C1 segment of cervical spinal cord (tissue), 14 donors: Measurements from ENCODE around the gene CFL1.

Source experiments
- DNase-seq, 14 donors: peaks; one replicate each; lab custom pipeline; 2025; lab: John Stamatoyannopoulos, UW

Gene CFL1

DNA sequence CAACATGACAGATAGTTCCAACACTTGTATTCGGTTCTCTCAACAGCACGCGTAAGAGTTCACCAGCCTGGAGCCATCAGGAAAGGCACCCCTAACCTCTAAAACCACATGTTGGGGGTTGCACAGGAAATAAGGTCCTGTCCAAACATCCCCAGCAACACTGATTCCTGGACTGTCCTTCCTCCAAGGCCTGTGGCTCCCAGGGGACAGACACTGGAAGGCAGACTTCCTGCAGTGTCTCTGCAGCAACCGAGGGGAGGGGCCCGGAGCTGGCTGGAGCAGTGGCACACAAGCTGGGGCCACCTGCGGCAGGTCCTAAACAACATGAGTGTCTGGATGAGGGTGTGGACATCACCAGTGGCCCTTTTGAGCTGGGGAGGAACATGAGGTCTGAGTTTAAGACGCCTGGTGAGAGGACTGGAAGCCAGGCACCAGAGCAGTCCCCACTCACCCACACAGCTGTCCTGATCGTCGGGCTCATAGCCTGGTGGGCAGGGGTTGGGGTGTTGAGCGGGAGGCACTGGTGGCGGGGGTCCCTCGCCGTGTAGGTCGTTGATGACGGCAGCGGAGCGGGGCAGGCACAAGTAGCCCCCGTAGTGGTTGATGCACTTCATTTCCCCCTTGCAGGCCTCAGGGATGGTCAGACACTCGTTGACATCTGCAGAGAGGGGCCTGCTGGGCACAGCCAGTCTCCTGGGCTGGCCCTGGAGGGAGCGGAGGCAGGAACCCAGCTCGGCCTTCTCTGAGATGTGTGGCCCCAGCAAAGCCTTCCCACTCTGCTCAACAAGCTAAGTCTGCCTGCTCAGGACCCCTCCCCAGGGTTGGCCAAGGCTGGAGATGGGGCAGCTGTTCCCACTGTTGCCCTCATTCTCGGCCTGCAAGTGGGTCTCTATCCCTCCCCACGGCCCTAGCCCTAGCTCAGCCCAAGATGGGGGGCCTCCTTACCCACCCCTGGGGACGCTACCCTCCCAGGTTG lies 13.0 kb upstream of the CFL1 start:
- no peak for DNase-seq

- no peak for DNase-seq
Observed at GRCh38 chr11:65870307-65870658, 12.3 kb upstream of the CFL1 start.

DNA sequence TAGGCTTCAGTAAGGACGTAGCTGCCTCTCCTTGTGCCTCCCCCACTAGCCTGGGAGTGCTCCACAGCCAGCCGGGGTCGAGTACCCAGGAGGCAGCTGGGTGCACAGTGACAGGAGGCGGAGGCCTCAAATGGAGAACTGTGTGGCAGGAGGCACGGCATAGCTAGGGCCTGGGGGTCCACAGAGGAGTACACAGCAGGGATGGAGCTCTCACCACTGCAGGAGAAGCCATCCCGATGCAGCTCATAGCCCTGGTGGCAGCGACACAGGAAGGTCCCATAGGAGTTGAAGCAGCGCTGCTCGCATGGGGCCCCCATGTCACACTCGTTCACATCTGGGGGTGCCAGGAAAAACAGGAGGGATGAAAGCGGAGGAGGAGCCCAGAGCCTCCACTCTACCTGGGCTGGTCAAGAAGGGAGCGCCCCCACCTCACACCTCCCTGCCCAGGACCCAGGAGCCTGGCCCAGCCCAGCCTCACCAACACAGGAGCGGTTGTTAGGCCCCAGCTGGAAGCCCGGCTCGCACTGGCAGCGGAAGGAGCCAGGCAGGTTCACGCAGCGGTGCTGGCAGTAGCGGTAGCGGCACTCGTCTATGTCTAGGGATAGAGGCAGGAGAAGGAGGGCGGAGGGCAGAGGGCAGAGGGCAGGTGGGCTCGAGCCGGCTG lies 11.8 kb upstream of the CFL1 start:
- no peak for DNase-seq

- no peak for DNase-seq
Observed at GRCh38 chr11:65868907-65869306, 10.9 kb upstream of the CFL1 start.

GRCh38 chr11:65868076-65868667 lies 10.2 kb upstream of the CFL1 start:
- DNase-seq: peak in 3 of 14 donors; percentile 23 to 56 (median 24)

GRCh38 chr11:65867284-65868071 lies 9.5 kb upstream of the CFL1 start:
- DNase-seq: no peak

DNA sequence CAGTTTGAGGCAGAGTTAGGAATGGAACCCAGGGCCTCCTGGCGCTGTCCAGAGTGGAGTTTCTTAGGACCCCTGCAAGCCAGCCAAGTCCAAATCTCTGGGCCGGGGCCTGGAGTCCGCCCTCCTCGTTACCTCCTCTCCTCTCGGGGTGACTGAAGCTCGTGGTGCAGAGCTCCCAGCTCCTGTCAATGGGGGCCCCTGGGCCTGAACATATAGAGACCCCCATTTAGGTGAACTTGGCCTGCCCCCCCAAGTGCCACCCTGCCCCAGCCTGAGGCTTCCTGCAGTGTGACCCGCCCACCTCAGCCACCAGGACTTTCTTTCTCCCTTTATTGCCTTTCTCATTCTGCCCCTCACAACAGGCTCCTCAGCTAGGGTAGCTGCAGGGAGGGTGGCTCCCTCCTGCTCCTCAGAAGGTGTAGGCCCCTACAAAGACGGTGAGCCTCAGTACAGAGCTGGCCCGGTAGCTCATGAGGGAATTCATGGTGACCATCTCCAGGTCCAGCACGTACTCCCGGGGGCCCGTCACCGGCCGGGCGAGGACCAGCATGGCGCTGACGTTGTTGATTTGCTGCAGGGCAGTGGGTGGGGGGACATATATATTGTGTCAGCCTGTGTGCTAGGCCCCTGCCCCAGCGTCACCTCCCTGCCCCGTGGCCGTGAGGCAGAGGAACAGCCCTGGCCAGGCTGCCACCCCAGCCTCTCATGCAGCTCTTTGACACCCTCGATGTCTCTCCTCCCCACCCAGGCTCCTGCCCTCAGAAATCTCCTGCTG lies 8.7 kb upstream of the CFL1 start:
- DNase-seq: no peak

DNA sequence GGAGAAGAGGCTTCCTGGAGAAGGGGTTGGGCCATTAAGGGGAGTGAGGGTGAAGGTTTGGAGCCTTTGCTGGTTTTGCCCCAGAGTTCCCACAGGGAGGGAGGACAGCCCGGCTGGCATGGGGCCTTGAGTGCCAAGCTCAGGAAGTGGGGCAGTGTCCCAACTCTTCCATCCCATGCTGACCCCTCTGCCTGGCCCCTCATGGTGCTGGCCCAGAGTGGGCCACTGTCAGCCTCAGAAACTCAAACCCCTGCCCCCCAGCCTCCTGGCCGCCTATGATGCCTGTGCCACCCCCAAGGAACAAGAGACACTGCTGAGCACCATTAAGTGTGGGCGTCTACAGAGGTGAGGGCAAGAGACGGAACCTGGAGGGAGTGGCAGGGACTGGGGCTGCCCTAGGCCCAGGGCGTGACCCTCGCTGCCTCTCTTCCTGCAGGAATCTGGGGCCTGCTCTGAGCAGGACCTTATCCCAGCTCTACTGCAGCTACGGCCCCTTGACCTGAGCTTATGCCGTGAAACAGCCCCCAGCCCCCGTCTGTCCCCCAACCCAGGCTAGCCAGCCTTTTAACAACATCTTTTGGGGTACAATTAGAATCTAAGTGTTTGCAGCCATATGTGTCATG lies 7.7 kb upstream of the CFL1 start:
- no peak for DNase-seq

DNA sequence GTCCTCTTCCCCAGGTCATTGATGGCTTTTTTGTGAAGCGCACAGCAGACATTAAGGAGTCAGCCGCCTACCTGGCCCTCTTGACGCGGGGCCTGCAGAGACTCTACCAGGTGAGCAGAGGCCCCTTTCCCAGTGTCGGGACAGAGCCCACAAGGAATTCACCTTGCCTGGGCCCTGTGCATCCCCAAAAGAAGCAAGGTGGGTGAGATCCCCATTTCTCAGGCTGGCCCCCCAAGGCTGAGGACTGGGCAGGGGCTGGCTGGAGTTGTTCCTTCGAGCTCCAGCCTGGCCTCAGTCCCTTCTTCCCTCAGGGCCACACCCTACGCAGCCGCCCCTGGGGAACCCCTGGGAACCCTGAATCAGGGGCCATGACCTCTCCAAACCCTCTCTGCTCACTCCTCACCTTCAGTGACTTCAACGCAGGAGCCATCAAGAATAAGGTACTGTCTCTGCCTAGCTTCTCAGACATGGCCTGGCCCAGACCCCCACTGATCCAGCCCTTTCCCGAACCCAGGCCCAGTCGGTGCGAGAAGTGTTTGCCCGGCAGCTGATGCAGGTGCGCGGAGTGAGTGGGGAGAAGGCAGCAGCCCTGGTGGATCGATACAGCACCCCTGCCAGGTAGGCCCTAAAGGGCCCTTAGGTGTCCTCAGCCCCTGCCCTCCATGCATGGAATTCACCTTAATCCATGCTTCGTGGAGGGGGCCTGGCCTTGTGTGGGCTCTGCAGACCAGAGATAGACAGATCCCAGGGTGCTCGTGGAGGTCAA lies 6.9 kb upstream of the CFL1 start:
- no peak for DNase-seq

DNA sequence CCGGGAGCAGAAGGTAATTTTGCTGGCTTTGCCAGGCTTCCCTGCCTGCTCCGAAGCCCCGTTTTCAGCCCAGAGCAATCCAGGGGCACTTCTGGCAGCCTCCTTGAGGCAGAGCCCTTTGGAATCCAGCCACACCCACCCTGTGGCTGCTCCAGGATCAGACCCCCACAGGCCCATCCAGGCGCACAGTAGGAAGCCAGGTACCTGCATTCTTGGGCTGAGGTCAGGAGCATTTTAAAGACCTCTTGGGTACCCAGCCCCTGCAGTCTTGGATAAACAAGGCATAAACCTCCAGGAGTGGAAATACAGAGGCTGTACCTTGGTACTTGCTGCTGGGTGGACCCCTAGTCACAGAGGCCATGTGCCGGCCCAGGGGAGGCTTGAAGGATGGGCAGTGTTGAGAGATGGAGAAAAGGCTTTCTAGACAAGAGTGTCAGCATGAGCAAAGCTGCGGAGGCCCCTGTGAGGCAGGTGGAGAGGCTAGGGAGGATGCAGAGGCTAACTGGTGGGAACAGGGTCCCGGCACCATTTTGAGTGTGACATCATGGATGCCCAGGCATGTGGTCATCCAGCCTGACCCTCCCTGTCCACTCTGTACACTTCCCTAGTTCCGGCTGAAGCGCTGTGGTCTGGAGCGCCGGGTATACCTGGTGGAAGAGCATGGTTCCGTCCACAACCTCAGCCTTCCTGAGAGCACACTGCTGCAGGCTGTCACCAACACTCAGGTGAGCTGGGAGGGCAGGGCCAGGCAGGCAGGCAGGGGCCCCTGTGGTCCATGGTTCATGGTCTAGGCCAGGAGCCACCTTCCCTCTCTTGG lies 6.1 kb upstream of the CFL1 start:
- no peak for DNase-seq

GRCh38 chr11:65862941-65863888 lies 5.2 kb upstream of the CFL1 start:
- no peak for DNase-seq

GRCh38 chr11:65862191-65862735 lies 4.3 kb upstream of the CFL1 start:
- no peak for DNase-seq

DNA sequence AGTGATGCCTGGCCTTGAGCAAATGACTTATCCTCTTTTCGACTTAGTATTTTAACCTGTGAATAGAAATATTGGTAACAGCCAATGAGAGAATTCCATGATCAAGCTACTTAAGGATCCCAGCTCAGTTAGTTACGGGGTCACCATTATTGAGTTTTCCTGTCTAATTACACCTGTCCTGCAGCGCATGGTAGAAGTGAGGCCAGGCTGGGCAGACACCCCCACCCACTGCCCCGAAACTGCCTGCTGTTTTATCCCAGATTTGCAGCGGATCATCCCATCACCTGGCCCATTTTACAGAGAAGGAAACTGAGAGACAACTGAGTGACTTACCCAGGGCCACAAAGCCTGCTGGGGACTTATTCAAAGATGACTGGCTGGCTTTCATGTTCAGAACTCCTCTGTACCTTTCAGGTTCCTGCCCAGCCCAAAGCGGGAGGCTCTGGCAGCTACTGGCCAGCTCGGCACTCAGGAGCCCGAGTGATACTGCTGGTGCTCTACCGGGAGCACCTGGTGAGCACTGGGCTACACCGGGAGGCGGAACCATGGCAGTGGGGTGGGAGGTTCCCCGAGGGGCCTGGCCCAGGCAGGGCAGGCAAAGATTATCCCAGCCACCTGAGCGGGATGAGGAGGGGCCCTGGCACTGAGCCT lies 3.7 kb upstream of the CFL1 start:
- no peak for DNase-seq

DNA sequence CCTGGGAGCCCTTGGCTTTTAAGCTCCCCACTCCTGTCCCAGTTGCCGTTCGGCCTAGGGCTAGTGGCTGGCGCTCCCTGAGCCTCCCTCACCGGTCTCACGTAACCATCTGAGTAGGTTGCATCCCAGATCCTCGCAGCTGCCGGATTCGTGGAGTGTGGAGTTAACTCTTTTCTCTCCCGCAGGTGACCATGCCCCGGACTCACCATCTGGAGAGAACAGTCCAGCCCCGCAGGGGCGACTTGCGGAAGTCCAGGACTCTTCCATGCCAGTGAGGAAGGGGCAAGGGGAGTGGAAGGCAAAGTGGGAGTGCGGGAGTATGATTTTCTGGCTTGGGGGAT lies 3.2 kb upstream of the CFL1 start:
- DNase-seq: no peak

GRCh38 chr11:65860278-65861164 lies 2.5 kb upstream of the CFL1 start, which contains the start of gene MUS81:
Gene MUS81, plus strand, starts transcription at chr11:65860433. Its CDS starts 321 bp downstream, at chr11:65860754.
- DNase-seq: peak; percentile 43 to 94 (median 85)

DNA sequence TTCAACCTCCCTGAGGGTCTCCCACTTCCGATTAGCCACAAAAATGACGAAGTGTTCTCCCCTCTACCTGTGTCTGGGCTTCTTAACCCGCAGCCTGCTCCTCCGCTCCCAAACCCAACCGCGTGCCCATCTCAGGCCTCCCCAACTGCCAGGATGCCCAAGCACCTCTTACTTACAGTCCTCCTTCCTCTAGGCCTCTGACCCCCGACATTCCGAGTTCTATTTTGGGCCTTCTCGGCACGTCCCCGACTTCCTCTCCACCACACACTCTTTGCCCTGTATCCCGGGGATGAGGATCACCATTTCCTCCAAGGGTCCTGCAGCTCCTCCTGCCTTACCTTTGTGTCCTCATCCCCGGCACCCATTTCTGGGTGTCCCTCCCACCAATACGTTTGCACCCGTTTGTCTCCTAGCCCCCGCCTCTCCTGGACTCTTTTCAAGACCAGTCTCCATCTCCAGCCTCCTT lies 1.9 kb upstream of the CFL1 start:
- peak in 6 of 14 donors; percentile 72 to 87 (median 78) for DNase-seq
